SH-SY5Y (cell line): ENCODE measurements around the gene ZNRF3.

Source experiments
- GATA2 ChIP-seq: IDR thresholded peaks from 2 replicates; pipeline ENCODE4 v1.6.1; 2011; ENCODE audit warnings: mild to moderate bottlenecking, low read depth, low read length
- GATA3 ChIP-seq: IDR thresholded peaks from 2 replicates; pipeline ENCODE4 v1.6.1; 2011; ENCODE audit warnings: low read depth, mild to moderate bottlenecking, low read length, moderate library complexity

ZNRF3 gene

DNA sequence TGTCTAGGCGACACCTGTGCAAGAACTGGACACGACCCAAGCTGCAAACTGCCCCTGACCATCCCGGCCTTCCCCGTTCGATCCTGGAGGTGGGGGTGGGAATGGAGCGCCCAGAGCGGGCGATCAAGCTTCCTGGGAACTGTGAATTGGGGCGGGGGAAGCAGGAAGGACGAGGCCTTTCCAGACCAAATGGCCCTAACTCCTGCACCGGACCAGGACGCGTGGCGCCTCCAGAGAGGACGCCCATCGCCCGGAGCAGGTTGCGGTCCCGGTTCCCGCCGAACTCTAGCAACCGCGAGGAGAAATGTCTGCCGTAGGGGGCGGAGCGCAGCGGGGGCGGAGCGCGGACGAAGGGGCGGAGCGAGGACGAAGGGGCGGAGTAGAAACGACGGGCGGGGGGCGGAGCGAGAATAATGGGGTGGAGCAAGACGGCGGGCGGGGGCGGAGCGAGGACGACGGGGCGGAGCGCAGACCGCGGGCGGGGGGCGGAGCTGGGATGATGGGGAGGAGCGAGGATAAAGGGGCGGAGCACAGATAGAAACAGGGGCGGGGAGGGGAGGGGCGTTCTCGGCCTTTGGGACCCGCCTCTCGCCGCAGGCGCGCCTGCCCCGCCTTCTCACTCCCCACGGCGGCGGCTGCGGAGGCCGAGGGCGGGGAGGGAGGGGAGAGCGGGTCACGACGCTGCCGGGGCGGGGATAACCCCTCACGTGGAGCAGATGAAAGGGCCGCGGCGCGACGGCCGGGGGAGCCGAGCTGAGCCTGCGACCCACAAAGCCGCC lies at the start of gene ZNRF3:
ZNRF3 (plus strand) TSS at position 695 of the 779 bp plus-strand sequence. CDS start 195 bp downstream, outside the sequence.
- TF ChIP-seq GATA2 = no peak

DNA sequence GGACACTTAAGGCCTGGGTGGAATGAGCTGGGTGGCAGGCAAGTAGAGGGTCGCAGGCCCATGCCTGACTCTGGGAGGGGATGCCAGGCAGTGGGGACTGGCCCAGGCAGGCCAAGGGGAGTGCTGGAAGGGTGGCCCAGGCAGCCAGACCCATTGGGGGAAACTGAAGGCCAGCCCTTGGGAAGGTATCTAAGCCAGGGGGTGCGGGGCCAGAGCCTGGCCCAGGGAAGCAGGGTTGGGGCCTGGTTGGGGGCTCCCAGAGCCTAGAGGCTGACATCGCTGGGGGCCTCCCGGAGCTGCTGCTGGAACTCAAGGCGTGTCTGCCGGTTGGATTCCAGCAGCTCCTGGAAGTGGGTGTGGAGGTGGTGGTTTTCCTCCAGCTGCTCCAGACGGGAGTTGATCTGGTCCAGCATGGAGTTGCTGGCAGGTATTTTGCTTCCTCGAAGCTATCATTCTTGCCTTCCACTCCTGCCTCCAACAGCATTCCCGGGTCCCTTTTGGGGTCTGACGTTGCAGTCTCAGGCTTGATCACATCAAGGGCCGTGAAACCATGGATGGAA lies 47.7 kb upstream of the ZNRF3 start:
- no peak for TF ChIP-seq GATA2
- TF ChIP-seq GATA3 = no peak

DNA sequence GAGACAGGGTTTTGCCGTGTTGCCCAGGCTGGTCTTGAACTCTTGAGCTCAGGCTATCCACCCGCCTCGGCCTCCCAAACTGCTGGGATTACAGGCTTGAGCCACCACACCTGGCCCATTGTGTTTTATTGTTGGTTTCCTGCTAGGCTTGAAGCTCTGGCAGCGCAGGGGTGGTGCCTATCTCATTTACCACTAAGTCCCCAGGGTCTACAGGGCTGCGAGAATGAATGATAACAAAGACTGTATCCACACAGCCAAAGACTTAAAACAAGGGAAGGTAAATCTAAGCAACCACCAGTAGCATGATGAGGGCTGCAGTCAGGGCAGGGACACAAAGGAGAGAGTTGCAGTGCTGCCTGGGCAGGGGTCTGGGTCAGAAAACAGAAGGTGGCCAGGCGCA lies 45.7 kb upstream of the ZNRF3 start:
- TF ChIP-seq GATA3 (no peak), GATA2 (no peak)

DNA sequence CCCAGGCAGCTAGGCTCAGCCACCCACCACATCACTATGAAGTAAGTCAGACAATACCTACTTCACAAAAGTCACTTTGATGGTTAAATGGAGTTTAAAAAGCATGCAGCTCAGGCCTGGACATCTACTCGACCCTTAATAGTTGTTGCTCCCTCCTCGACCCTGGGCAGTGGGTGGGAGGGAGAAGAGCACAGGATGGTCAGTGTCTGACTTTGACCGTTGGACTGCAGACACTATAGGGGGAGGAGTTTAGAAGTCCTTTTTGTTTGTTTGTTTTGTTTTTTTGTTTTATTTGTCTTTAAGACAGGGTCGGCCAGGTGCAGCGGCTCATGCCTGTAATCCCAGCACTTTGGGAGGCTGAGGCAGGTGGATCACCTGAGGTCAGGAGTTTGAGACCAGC lies 44.4 kb upstream of the ZNRF3 start:
- TF ChIP-seq GATA2 = no peak

DNA sequence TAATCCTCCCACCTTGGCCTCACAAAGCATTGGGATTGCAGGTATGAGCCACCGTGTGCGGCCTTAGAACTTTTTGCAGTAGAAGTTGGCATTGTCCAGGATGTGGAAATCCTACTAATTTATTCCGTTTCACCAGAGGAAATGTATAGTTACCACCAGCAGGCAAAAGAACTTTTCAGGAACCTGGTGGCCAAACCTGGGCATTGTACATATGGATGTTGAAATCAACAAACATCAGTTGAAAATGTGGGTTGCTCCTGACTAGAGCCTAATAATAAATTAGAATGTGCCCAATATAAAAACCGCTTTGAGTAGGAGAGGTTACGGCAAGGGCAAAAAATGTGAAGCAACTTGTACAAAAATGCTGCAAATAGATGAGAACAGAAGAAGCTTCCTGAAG lies 42.3 kb upstream of the ZNRF3 start:
- TF ChIP-seq GATA3 (no peak), GATA2 (no peak)

DNA sequence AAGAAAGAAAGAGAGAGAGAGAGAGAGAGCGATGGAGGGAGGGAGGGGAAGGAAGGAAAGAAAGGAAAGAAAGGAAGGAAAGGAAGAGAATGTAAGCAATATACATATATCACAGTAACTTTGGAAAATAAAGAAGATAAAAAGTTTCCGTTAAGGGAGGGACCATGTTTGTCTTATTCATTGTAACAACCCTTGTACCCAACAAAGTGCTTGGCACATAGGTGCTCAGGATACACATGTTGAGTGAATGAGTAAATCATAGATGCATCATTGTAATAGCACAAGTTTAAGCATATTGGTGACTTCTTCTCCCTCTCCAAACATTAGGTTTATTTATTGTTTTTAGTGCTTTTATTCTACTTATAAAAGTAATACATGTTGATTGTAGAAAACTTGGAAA lies 39.7 kb upstream of the ZNRF3 start:
- TF ChIP-seq GATA2 = no peak
- TF ChIP-seq GATA3 = no peak

DNA sequence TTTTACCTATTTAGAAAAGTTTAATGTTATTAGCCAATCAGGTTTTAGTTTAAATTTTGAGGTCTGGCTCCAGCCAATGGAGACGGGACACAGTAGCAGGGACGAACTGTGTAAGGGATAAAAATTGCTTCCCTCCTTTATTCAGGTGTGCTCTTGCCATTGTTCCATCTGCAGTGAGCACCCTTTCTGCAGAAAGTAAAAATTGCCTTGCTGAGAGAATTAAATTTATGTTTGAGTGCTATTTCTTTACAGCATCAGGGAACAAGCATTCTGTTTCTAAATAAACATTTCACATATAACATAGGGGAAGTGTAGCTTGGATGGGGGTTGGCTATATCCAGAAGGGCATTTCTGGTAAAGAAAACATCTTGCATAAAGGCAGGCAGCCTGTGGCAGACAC lies 36.4 kb upstream of the ZNRF3 start:
- TF ChIP-seq GATA2 (no peak), GATA3 (no peak)

DNA sequence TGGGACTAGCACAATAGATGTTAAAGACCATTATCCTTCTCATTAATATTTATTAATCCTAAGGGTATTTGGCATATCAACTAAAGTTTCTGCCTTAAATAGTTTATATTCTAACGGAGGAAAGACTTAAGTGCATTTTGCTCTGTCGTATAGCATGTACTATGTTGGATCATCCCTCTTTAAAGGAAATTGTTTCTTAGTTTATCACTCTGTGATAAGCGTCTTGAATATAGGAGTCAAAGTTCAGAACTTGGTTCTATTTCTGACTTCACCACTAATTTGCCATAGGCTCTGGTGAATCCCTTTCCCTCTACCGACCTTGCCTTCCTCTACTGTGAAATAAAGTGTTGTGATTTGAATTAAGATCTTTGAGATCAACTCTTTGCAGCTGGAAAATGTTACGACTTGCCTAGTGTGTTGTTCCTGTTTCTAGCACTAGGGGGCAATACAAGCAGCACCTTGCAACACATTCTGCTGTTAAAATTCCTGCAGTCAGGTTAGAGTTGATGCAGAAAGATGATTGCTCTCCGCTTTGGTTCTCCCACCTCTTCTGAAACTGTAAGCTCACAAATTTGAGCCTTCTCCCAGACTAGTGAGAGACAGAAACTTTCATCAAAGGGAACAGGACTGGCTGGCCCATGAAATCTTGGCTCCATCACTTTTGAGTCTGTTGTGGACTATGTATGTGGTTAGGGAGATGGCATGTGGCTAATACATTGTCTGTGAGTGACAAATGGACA lies 27.8 kb upstream of the ZNRF3 start:
- 0 out of 2 replicates have a peak, but pooled peaks have one; percentile 14 for TF ChIP-seq GATA2
- TF ChIP-seq GATA3 = no peak

DNA sequence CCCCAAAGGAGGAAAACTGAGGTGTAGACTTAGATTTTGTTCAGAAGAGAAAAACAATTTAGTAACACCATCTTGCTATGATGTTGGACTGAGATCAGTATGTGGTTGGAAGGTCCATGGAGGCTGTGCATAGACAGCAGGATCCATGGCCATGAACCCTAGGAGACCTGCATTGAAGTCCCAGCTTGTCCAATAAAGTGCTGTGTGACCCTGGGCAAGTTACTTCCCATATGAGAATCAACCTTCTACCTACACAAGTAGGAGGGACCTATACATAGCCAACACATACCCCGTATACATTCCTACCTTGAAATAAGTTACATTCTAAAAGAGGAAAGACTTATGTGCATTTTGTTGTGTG lies 27.3 kb upstream of the ZNRF3 start:
- TF ChIP-seq GATA3 = no peak
- no peak for TF ChIP-seq GATA2

DNA sequence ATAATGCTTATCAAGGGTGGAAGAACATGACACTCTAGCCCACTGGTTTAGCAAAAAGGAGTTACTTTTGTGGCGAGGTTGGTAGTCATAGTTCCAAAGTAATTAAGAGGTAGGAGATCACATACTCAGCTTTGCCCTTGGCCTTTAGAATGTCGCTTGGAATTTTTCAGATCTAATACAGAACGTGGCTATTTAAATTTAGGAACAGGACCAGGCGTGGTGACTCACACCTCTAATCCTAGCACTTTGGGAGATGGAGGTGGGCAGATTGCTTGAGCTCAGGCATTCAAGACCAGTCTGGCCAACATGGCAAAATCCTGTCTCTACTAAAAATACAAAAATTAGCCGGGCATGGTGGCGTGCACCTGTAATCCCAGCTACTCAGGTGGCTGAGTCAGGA lies 26.1 kb upstream of the ZNRF3 start:
- TF ChIP-seq GATA3 (no peak), GATA2 (no peak)

DNA sequence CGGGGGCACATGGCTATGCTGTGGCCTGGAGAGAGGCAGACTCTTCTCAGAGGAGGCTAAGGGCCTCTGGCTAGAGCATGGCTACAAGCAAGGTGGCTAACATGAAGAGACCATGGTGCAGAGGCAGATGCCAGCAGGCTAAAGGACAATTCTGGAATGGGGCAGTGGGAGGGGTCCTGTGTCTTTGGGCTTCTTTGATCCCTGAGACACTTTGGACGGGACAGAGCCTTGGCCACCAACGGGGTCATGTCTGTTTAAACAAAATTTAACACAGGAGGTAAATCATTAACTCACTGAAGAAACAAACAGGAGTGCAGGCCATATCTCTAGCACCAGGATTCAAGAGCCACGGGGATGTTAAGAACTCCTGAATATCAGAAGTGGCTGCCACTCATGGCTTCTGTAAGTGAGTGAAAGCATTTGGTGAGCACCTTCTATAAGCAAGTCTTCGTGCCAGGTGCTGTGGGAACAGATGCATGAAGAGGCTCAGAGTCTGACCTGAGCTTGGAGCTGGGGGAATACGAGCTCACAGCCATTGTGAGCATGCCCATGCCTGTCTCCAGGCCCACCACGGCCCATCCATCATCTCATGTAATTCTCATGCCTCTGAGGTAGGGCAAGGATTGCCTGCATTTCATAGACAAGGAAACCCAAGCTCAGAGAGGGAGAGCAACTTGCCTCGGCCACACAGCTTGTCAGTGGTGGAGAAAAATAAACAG lies 18.3 kb upstream of the ZNRF3 start:
- TF ChIP-seq GATA2 (no peak), GATA3 (no peak)

DNA sequence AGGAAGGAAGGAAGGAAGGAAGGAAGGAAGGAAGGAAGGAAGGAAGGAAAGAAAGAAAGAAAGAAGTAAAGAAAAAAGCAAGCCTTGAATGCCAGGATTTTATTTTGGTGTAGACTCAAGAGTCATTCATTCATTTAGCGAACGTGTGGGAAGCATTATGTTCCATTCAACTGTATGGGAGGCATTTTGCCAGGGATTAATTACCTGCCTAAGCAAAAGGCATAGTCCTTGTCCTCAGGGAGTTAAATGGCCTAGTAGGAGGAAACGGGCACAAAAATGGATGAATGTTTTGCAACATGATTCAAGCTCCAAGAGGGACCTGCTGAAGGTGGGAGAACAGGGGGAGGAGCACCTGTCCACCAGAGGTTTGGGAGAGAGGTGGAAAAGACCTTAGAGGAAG lies 16.2 kb upstream of the ZNRF3 start:
- no peak for TF ChIP-seq GATA2
- TF ChIP-seq GATA3 = no peak

DNA sequence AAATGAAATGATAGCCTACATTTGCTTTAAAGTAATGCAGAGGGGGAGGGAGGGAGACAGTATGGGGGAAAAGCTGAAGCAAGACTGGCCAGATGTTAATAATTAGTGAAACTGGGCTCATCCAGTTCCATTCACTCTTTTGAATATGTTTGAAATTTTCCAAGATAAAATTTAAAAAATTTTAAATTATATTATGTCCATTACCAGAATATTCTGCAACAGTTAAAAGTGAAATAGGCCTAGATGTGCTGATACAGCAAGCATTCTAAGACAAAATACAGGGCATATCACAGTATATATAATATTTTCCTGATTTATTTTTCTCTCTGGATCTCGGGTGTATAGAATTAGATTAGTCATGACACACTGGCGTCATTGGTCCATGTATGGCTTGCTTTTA lies 13.6 kb upstream of the ZNRF3 start:
- TF ChIP-seq GATA3 (peak; percentile 73), GATA2 (peak; percentile 16; the same call in 1 of the 2 replicates)

DNA sequence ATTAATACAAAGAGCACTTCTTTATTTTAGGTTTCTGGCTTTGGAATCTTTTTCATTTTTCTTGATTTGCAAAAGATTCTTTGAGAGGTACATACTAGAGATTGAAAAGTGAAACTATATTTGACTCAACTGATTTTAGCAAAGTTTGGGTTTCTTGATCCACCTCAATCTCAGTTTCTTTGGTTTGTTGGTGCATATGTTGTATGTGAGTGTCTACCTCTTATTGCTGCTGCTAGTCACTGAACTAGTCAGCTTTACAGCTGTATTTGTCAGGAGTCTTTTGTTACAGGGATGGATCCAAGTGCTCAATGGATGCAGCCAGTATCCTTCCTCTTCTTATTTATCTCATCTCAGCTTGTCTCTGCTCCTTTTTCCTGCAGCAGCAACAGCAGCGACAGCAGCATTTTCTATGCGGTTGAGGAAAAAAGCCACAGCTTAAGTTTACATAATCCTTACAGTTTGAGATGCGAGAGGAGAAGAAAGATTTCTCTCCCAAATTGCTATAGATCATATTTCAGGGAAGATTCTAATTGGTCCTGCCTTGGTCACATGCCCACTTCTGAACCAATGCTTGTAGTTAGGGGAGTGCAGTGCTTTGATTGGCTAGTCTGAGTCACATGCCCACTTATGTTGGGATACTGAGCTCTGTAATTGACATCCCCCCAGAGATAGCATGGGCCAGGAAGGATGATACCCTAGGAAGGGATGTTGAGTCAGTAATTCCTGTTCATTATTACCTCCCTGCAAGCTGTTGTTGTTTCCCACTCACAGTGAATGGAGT lies 10.0 kb upstream of the ZNRF3 start:
- no peak for TF ChIP-seq GATA3
- no peak for TF ChIP-seq GATA2

DNA sequence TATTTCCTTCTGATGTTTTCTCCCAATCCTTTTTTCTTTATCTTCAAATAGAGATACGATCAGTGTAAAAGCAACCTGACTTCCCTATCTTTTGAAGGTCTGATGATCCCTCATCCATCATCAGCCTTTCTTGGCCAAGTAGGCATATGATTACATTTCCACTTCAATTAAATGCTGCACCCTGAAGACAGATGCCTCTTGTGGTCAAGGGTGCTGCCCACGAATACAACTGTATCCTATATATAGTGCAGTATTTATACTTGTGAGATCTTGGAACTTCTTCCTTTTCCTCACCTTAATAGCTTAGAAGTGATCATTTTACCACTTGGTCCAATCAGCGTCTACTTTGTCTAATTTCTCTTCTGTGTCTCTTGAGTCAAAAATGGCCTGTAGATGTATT lies 9.3 kb upstream of the ZNRF3 start:
- TF ChIP-seq GATA3 (no peak), GATA2 (no peak)
